ENCODE data around the gene CRB2.

DNA sequence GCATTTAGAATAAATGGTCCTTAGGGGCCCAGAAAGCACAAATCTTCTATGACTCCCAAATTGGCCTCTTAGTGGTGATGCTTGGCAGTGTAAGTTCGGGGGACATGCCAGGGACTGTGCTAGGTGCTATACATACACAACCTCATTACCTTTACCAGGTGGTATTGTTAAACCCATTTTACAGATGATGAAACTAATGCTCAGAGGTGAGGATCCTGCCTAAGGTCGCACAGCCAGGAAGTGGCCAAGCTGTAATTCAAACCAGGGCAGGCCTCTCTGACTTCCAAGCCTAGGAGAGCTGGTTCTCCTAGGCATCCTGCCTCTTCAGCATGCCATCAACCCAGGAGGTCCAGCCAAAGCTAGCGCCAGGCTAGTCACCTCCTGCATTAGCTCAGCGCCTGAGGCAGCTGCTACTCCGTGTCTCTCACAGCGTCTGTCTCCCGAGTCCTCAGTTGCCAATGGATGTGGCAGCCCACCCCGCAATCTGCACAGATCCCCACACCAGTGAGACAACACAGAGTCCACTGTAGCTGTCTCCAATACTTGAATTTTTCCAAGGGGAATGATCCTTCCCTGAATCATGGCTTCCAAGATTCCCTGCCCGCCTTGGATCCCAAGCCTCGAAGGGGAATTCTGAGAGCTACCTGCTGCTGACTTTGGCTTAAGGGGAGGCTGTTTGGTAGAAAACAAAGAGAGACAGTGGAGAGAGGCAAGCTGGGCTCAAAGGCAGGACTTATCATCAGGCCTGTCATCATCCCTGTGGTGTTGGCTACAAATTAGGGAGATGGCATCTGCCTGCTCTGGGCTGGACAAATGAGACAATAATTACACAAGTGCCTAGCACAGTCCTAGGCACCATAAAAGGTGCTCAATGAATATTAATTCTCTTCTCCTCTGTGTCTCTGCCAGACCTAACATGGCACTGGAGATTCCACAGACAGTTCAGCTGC, 52.6 kb downstream of the CRB2 start:
- TF ChIP-seq, protein P1, sequence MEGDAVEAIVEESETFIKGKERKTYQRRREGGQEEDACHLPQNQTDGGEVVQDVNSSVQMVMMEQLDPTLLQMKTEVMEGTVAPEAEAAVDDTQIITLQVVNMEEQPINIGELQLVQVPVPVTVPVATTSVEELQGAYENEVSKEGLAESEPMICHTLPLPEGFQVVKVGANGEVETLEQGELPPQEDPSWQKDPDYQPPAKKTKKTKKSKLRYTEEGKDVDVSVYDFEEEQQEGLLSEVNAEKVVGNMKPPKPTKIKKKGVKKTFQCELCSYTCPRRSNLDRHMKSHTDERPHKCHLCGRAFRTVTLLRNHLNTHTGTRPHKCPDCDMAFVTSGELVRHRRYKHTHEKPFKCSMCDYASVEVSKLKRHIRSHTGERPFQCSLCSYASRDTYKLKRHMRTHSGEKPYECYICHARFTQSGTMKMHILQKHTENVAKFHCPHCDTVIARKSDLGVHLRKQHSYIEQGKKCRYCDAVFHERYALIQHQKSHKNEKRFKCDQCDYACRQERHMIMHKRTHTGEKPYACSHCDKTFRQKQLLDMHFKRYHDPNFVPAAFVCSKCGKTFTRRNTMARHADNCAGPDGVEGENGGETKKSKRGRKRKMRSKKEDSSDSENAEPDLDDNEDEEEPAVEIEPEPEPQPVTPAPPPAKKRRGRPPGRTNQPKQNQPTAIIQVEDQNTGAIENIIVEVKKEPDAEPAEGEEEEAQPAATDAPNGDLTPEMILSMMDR (conservative IDR thresholded peaks at IDR 0.05): no peak
- TF ChIP-seq ZFX (IDR thresholded peaks at IDR 0.05): no peak

Measured in C4-2B (cell line).